Heart right ventricle (tissue), 16 donors: ENCODE results near the gene CREBL2. TPM values are rescaled to one million over a fixed set of nuclear protein-coding genes. Genes with fewer than 3 reads are reported as not detected.

Source experiments
- ATAC-seq, 8 donors: fragments of 200-7000 bp; cut with Tn5 transposase; one replicate each; pipeline ENCODE4 v1.9.1; 2020; ENCODE audit warnings: mild to moderate bottlenecking in 8 of 8, moderate library complexity in 8 of 8, moderate number of reproducible peaks in 1 of 8
- DNase-seq, 2 donors: peaks; one replicate each; pipeline ENCODE4 v3.0.0-alpha.2; 2020
- H3K27ac ChIP-seq, 10 donors: fragments of 200-600 bp; sonication (generic) in 2 of 10; one replicate each; pipeline versions ENCODE4 v1.5.0 to v1.8.0; 2020 to 2022; ENCODE audit warnings: mild to moderate bottlenecking in 3 of 10
- H3K27me3 ChIP-seq, 7 donors: fragments of 200-600 bp; one replicate each; pipeline ENCODE4 v1.8.0; 2021 to 2022; ENCODE audit warnings: mild to moderate bottlenecking in 2 of 7
- H3K36me3 ChIP-seq, 9 donors: fragments of 200-600 bp; sonication (generic) in 1 of 9; one replicate each; pipeline versions ENCODE4 v1.5.0 to v1.8.0; 2020 to 2022; ENCODE audit warnings: mild to moderate bottlenecking in 2 of 9
- H3K4me1 ChIP-seq, 9 donors: fragments of 200-600 bp; sonication (generic) in 1 of 9; one replicate each; pipeline versions ENCODE4 v1.5.0 to v1.8.0; 2020 to 2022; ENCODE audit warnings: mild to moderate bottlenecking in 4 of 9
- H3K4me3 ChIP-seq, 10 donors: fragments of 200-600 bp; sonication (generic) in 2 of 10; one replicate each; pipeline versions ENCODE4 v1.5.0 to v1.8.0; 2020 to 2022; ENCODE audit warnings: mild to moderate bottlenecking in 7 of 10, moderate library complexity in 2 of 10
- H3K9me3 ChIP-seq, 11 donors: fragments of 200-600 bp in 10 of 11; sonication (generic) in 2 of 11; one replicate each; pipeline versions ENCODE4 v1.5.0 to v1.8.0; 2013 to 2022; ENCODE audit warnings: mild to moderate bottlenecking in 2 of 11, control low read depth in 1 of 11, moderate library complexity in 1 of 11
- CTCF ChIP-seq, 9 donors: fragments of 200-600 bp; sonication (generic) in 2 of 9; IDR thresholded peaks; one replicate each; pipeline versions ENCODE4 v1.5.0 to v1.8.0; 2021 to 2022; ENCODE audit warnings: antibody characterized with exemption in 9 of 9, mild to moderate bottlenecking in 5 of 9, moderate library complexity in 1 of 9
- WGBS, 2 donors: extraction: QIAGEN DNeasy Blood & Tissue Kit; methylation state at CpG; one replicate each; pipeline ENCODE4 v1.1.7; 2013; ENCODE audit warnings: inconsistent platforms in 1 of 2; 5-methylcytosine and 5-hydroxymethylcytosine counted together
- intact Hi-C, 10 donors: fragments of 100-400 bp; cut with DNase I; formaldehyde crosslinking; loops; one replicate each; pipeline versions ENCODE4 v1.11.1 to v1.14.2; 2022
- polyA plus RNA-seq, 2 donors: library from polyadenylated mRNA; stranded (reverse); fragments of 200-250 nt; gene quantifications; one replicate each; pipeline ENCODE4 v1.2.3, GENCODE V29; 2013
- total RNA-seq, 10 donors: library from RNA; stranded (reverse); fragmentation: NEBNext Ultra II Directional in 3 of 10; extraction: Animal tissue kit (Norgen Biotek cat#: 25700) in 3 of 10; gene quantifications; one replicate each; pipeline versions ENCODE4 v1.2.1 to v1.2.4, GENCODE V29; 2021 to 2023
- donor health status: Arrhythmogenic right ventricular cardiomyopathy.
- donor health status: ischemic (EF 13 %, LVEDD 7.1; RV severe dilation, severe dysfunction).
- donor health status: healthy with polysubstance abuse.
- donor health status: DM: no; HTN: yes; CAD: no.
- donor health status: DM: no; HTN: no; CAD: no.
- donor health status: ischemic (EF 25% LVEDD 6.9; RV normal size, moderate dysfunction).
- donor health status: ischemic (EF 25% LVEDD 5.7; RV mildly dilated, moderate dysfunction).
- donor health status: healthy.
- donor health status: DM: yes; HTN: yes; CAD: no.
- donor health status: Ischemic cardiomyopathy.
- donor health status: ischemic (EF 35%, LVEDD 5.7; RV mildly dilated, moderate dysfunction).
- donor health status: nonischemic (EF 11% LVEDD 7.7; RV severe dilation, severe dysfunction).
- donor health status: DM: yes; HTN: yes; CAD: no.
- donor health status: PGD.
- donor health status: ischemic (EF 29% LVEDD 5.4; RV normal size, mild dysfunction).
- donor health status: nonischemic (EF 23%, LVEDD 6.1; RV moderate dilation, normal function).

Gene CREBL2
- total and polyA plus RNA-seq, 12 donors = 9.3 to 26.4 (median 18.3) TPM

DNA sequence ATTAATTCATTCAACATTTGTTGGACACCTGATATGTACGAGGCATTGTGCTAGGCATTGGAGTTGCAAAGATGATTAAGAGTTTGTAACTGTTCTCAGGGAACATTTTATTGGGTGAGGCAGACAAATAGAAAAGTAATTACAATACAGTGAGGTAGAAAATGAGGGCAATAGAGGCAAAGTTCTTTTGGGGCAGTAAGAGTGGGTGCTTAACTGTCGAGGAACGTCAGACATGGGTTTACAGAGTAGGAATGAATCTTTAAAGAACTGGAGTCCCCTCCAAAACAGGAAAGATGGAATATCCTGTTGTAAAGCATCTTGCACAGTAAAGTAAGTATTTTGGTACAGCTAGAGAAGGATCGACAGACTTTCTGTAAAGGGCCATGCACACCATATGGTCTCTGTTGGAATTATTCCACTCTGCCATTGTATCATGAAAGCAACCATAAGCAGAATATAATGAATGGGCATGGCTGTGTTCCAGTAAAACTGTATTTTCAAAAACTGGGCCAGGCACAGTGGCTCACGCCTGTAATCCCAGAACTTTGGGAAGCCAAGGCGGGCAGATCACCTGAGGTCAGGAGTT, 9.1 kb downstream of the CREBL2 start:
- TF ChIP-seq CTCF (IDR thresholded peaks at IDR 0.05) = no peak
- Histone ChIP-seq H3K27me3 (no peaks in the 10 kb centered on the region), H3K9me3 (peaks cover 0 to 10% (median 0%) of the 10 kb centered on the region in 11 donors), H3K4me3 (no peak overlapping the region), H3K36me3 (peaks cover 0 to 37% (median 0%) of the 10 kb centered on the region in 9 donors), H3K4me1 (peaks cover 0 to 39% (median 7%) of the 10 kb centered on the region in 9 donors), H3K27ac (no peak overlapping the region)
- WGBS, 2 donors = 96 to 98% methylated on average over 6 of the region's 6 CpGs
- intact Hi-C loops = no loop called here
- ATAC-seq = no peak
- DNase-seq = no peak

- H3K9me3 ChIP-seq = peaks cover 0 to 10% (median 0%) of the 10 kb centered on the region in 11 donors
- no peaks in the 10 kb centered on the region for H3K27me3 ChIP-seq
- H3K36me3 ChIP-seq = peaks cover 0 to 31% (median 0%) of the 10 kb centered on the region in 9 donors
- intact Hi-C loops = no loop called here
- 69 to 77% methylated on average over 3 of the region's 3 CpGs for WGBS, 2 donors
- peaks cover 0 to 26% (median 0%) of the 10 kb centered on the region in 9 donors for H3K4me1 ChIP-seq
- no peak for DNase-seq
- TF ChIP-seq CTCF (IDR thresholded peaks at IDR 0.05) = no peak
- ATAC-seq = peak in 1 of 8 donors; percentile 38
- H3K4me3 ChIP-seq = no peak overlapping the region
- peak overlapping the region in 1 of 10 donors; percentile 78 for H3K27ac ChIP-seq
Measured at GRCh38 chr12:12622418-12622817, 10.7 kb downstream of the CREBL2 start.

- Histone ChIP-seq H3K27me3 (no peaks in the 10 kb centered on the region), H3K36me3 (peaks cover 0 to 30% (median 0%) of the 10 kb centered on the region in 9 donors), H3K9me3 (peaks cover 0 to 10% (median 0%) of the 10 kb centered on the region in 11 donors), H3K4me3 (no peak overlapping the region), H3K4me1 (peaks cover 0 to 26% (median 0%) of the 10 kb centered on the region in 9 donors), H3K27ac (no peak overlapping the region)
- TF ChIP-seq CTCF (IDR thresholded peaks at IDR 0.05) = no peak
- ATAC-seq (no peak), DNase-seq (no peak)
- intact Hi-C loops = no loop called here
- WGBS, 2 donors = 91% methylated on average over 5 of the region's 5 CpGs
Measured at GRCh38 chr12:12624498-12624992, 12.9 kb downstream of the CREBL2 start.

GRCh38 chr12:12626471-12626870, 14.8 kb downstream of the CREBL2 start:
- Histone ChIP-seq H3K36me3 (peaks cover 0 to 15% (median 0%) of the 10 kb centered on the region in 9 donors), H3K9me3 (peaks cover 0 to 10% (median 0%) of the 10 kb centered on the region in 11 donors), H3K27me3 (no peaks in the 10 kb centered on the region), H3K27ac (no peak overlapping the region), H3K4me1 (peaks cover 0 to 19% (median 3%) of the 10 kb centered on the region in 9 donors), H3K4me3 (no peak overlapping the region)
- 92 to 97% methylated on average over 2 of the region's 2 CpGs for WGBS, 2 donors
- DNase-seq (no peak), ATAC-seq (no peak)
- no peak for TF ChIP-seq CTCF (IDR thresholded peaks at IDR 0.05)
- intact Hi-C loops = no loop called here
